CD4-positive, alpha-beta memory T cell (primary cell): ENCODE measurements around the gene CEACAM16. TPM values are rescaled to one million over a fixed set of nuclear protein-coding genes. Genes with fewer than 3 reads are reported as not detected.

Experiments used
- CTCF ChIA-PET: fragments of 350-600 bp; sonication (Branson Sonifier 250); formaldehyde crosslinking; loops from one replicate; lab custom pipeline; 2021; ENCODE audit warnings: inconsistent platforms; ENCODE audit not compliant: partially characterized antibody; lab: Charles Lee
- POLR2A ChIA-PET: fragments of 350-600 bp; sonication (Branson Sonifier 250); formaldehyde crosslinking; loops from one replicate; lab custom pipeline; 2021; ENCODE audit not compliant: partially characterized antibody; lab: Charles Lee
- DNase-seq, 5 donors: peaks; one replicate each; pipeline versions ENCODE4 v3.0.0 to v3.0.0-alpha.2; 2020 to 2022; ENCODE audit warnings: mixed read lengths in 1 of 5
- H3K27ac ChIP-seq: one replicate; pipeline ENCODE4 v1.7.0; 2013; ENCODE audit warnings: low read depth, low read length
- H3K27me3 ChIP-seq: 2 replicates; pipeline ENCODE4 v1.7.0; 2013; ENCODE audit warnings: mild to moderate bottlenecking, low read length, moderate library complexity; ENCODE audit not compliant: insufficient read depth
- H3K36me3 ChIP-seq: 2 replicates; pipeline ENCODE4 v1.7.0; 2013; ENCODE audit warnings: mild to moderate bottlenecking, low read length, moderate library complexity; ENCODE audit not compliant: insufficient read depth
- H3K4me1 ChIP-seq: 2 replicates; pipeline ENCODE4 v1.7.0; 2013; ENCODE audit warnings: mild to moderate bottlenecking, low read length, moderate library complexity; ENCODE audit not compliant: insufficient read depth
- H3K4me3 ChIP-seq, 2 donors: one replicate each; pipeline ENCODE4 v1.7.0; 2013; ENCODE audit warnings: low read length in 2 of 2, mild to moderate bottlenecking in 1 of 2
- H3K9me3 ChIP-seq, 2 donors: one replicate each; pipeline ENCODE4 v1.7.0; 2013; ENCODE audit warnings: low read length in 2 of 2, control low read depth in 1 of 2; ENCODE audit not compliant: control insufficient read depth in 1 of 2
- H3K27ac Mint-ChIP-seq, 7 donors: one replicate each; pipeline ENCODE4 v1.8.0; 2020 to 2021; ENCODE audit warnings: mixed read lengths in 7 of 7, mild to moderate bottlenecking in 6 of 7, inconsistent platforms in 3 of 7, moderate library complexity in 3 of 7
- H3K27me3 Mint-ChIP-seq, 2 donors: one replicate each; pipeline ENCODE4 v1.8.0; 2020 to 2021; ENCODE audit warnings: mixed read lengths in 2 of 2
- H3K36me3 Mint-ChIP-seq, 2 donors: one replicate each; pipeline ENCODE4 v1.8.0; 2020 to 2021; ENCODE audit warnings: mixed read lengths in 2 of 2, inconsistent platforms in 1 of 2, mild to moderate bottlenecking in 1 of 2
- H3K4me1 Mint-ChIP-seq, 4 donors: one replicate each; pipeline ENCODE4 v1.8.0; 2020 to 2021; ENCODE audit warnings: mixed read lengths in 4 of 4, mild to moderate bottlenecking in 1 of 4
- H3K4me3 Mint-ChIP-seq, 8 donors: one replicate each; pipeline ENCODE4 v1.8.0; 2020 to 2021; ENCODE audit warnings: mixed read lengths in 8 of 8, mild to moderate bottlenecking in 7 of 8, moderate library complexity in 6 of 8, inconsistent platforms in 3 of 8
- H3K9me3 Mint-ChIP-seq, 8 donors: one replicate each; pipeline ENCODE4 v1.8.0; 2020 to 2021; ENCODE audit warnings: mixed read lengths in 8 of 8, mild to moderate bottlenecking in 5 of 8, inconsistent platforms in 3 of 8, moderate library complexity in 1 of 8
- intact Hi-C: fragments of 100-400 bp; cut with micrococcal nuclease; formaldehyde crosslinking; loops from one replicate; pipeline ENCODE4 v1.15.1; 2023
- polyA plus RNA-seq, 2 donors: library from polyadenylated mRNA; unstranded; fragments of 300-500 nt; fragmentation: Illumina TruSeq; gene quantifications; one replicate each; pipeline ENCODE4 v1.2.3, GENCODE V29; 2021
- total RNA-seq, 2 experiments: library from RNA; stranded (reverse); gene quantifications; one replicate each; pipeline ENCODE4 v1.2.3, GENCODE V29; 2021

The CEACAM16 gene
- total and polyA plus RNA-seq, 4 experiments from 2014 or later = not detected

GRCh38 chr19:44694184-44694579 is 4.8 kb upstream of the CEACAM16 start:
- POLR2A ChIA-PET = no interaction called here
- peak overlapping the region in 6 of 7 donors; percentile 72 to 92 (median 88) for H3K27ac Mint-ChIP-seq

DNA sequence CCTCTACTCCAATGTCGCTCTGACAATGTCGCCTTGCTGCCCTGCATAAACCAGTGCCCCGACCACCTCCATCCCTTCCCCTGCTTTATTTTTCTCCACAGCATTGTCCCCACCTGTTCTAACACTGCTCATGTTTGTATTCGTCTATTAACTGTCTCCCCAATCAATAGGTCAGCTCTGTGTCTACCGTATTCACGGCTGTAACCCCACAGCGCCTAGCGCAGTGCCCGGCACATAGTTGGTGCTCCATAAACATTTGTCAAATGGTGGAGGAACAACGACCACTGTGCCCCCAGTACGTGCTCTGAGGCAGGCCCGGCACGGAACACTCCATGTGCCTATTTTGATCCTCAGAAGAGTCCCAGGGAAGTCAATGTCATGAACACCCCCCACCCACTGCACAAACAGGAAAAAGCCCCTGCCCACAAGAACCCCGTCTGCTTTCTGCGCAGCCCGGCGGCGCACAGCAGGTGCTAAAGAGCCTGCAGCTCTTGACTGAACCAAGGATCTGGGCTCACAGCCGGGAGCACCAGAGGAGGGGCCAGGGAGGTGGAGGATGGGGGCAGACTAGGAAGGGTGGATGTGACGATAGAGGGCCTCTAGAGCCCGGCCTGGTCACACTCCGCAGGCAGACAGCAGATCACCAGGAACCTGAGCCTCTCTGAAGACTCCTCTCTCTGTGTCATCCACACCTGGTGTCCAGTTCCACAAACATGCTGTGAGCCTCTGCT is 1.8 kb upstream of the CEACAM16 start:
- no peak for DNase-seq
- Histone ChIP-seq H3K9me3 (no peaks in the 10 kb centered on the region), H3K4me1 (peaks cover 13% of the 10 kb centered on the region), H3K27me3 (no peaks in the 10 kb centered on the region), H3K4me3 (no peak overlapping the region), H3K36me3 (no peaks in the 10 kb centered on the region), H3K27ac (no peak overlapping the region)
- Mint-ChIP-seq H3K4me3 (no peak overlapping the region), H3K27me3 (no peaks in the 10 kb centered on the region), H3K4me1 (peaks cover 7 to 21% (median 12%) of the 10 kb centered on the region in 4 donors), H3K36me3 (no peaks in the 10 kb centered on the region), H3K27ac (peak overlapping the region in 2 of 7 donors; percentile 41 to 48), H3K9me3 (no peaks in the 10 kb centered on the region)
- intact Hi-C loops = loop anchor here (10.0 kb wide), 1 partner anchor 258 kb away; the partner anchor contains the start of gene CLPTM1
- POLR2A ChIA-PET = no interaction called here
- CTCF ChIA-PET = no interaction called here

More at GRCh38 chr19:44694184-44694579, 4.8 kb upstream of the CEACAM16 start:
- H3K4me3 ChIP-seq = no peak overlapping the region
- no peaks in the 10 kb centered on the region for H3K9me3 Mint-ChIP-seq
- peaks cover 22% of the 10 kb centered on the region for H3K4me1 ChIP-seq
- H3K27me3 Mint-ChIP-seq = no peaks in the 10 kb centered on the region
- no peak overlapping the region for H3K27ac ChIP-seq
- DNase-seq = peak in 1 of 5 donors; percentile 14
- peak overlapping the region in 4 of 8 donors; percentile 10 to 61 (median 44) for H3K4me3 Mint-ChIP-seq
- no peaks in the 10 kb centered on the region for H3K9me3 ChIP-seq
- no peaks in the 10 kb centered on the region for H3K36me3 Mint-ChIP-seq
- H3K4me1 Mint-ChIP-seq = peaks cover 14 to 37% (median 20%) of the 10 kb centered on the region in 4 donors
- intact Hi-C loops = loop anchor here (10.0 kb wide), 1 partner anchor 261 kb away; the partner anchor contains the start of gene CLPTM1
- no peaks in the 10 kb centered on the region for H3K27me3 ChIP-seq
- no peaks in the 10 kb centered on the region for H3K36me3 ChIP-seq
- CTCF ChIA-PET = no interaction called here

DNA sequence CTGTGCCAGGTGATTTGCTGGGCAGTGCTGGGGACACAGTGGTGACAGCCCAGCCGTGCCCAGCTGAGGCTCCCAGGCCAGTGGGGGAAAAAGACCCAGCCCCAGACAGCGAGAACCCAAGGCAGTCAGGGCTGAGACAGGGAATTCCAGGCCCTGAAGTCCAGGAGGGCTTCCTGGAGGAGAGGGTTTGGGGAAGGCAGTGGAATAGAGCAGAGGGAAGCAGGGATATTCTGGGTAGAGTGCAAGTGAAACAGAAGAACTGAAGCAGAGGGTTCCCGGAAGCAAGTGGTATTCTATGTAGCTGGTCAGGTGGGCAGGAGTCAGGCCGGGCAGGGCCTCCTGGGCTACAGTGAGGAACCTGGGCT is 1.3 kb upstream of the CEACAM16 start:
- CTCF ChIA-PET = no interaction called here
- no peak overlapping the region for H3K4me3 ChIP-seq
- no peak overlapping the region for H3K27ac ChIP-seq
- no peaks in the 10 kb centered on the region for H3K36me3 ChIP-seq
- Mint-ChIP-seq H3K9me3 (no peaks in the 10 kb centered on the region), H3K4me1 (peaks cover 2 to 15% (median 7%) of the 10 kb centered on the region in 4 donors), H3K27me3 (no peaks in the 10 kb centered on the region), H3K36me3 (no peaks in the 10 kb centered on the region), H3K27ac (peak overlapping the region in 1 of 7 donors; percentile 48), H3K4me3 (no peak overlapping the region)
- POLR2A ChIA-PET = no interaction called here
- no peaks in the 10 kb centered on the region for H3K27me3 ChIP-seq
- intact Hi-C loops = loop anchor here (10.0 kb wide), 1 partner anchor 257 kb away; the partner anchor contains the start of gene CLPTM1
- H3K4me1 ChIP-seq = peaks cover 8% of the 10 kb centered on the region
- no peak for DNase-seq
- no peaks in the 10 kb centered on the region for H3K9me3 ChIP-seq

- POLR2A ChIA-PET = no interaction called here
- no peaks in the 10 kb centered on the region for H3K9me3 Mint-ChIP-seq
These were observed 1.6 kb downstream of the CEACAM16 start for GRCh38 chr19:44700547-44700946.

DNA sequence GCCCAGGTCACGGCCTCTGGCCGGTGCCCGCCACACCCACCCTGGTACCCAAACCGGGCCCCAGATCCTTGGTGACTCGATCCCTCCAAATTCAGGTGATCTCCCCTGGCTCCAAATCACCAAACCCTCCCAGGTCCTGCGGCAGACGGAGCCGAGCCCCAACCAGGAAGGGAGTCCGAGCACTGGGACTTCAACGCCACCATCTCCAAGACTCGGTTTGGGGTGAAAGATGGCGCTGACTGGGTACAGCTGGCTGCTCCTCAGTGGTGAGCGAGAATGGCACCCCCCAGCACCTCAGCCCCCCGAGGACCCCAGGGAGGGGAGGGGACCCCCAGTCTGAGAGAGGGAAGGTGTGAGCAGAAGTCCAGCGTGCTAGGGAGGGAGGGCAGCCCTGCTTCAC is 2.3 kb downstream of the CEACAM16 start:
- no peak overlapping the region for H3K27ac ChIP-seq
- Mint-ChIP-seq H3K27me3 (no peaks in the 10 kb centered on the region), H3K4me1 (peaks cover 0 to 5% (median 0%) of the 10 kb centered on the region in 4 donors), H3K4me3 (no peak overlapping the region), H3K36me3 (no peaks in the 10 kb centered on the region), H3K9me3 (no peaks in the 10 kb centered on the region), H3K27ac (no peak overlapping the region)
- CTCF ChIA-PET = no interaction called here
- no peaks in the 10 kb centered on the region for H3K4me1 ChIP-seq
- H3K9me3 ChIP-seq = no peaks in the 10 kb centered on the region
- no peak overlapping the region for H3K4me3 ChIP-seq
- intact Hi-C loops = no loop called here
- H3K27me3 ChIP-seq = no peaks in the 10 kb centered on the region
- H3K36me3 ChIP-seq = no peaks in the 10 kb centered on the region
- POLR2A ChIA-PET = no interaction called here
- DNase-seq = no peak

More at GRCh38 chr19:44700547-44700946, 1.6 kb downstream of the CEACAM16 start:
- CTCF ChIA-PET = no interaction called here
- Mint-ChIP-seq H3K4me1 (peaks cover 0 to 5% (median 0%) of the 10 kb centered on the region in 4 donors), H3K36me3 (no peaks in the 10 kb centered on the region), H3K27ac (no peak overlapping the region), H3K27me3 (no peaks in the 10 kb centered on the region), H3K4me3 (no peak overlapping the region)
- no peak for DNase-seq
- no peaks in the 10 kb centered on the region for H3K4me1 ChIP-seq
- H3K36me3 ChIP-seq = no peaks in the 10 kb centered on the region
- no peak overlapping the region for H3K4me3 ChIP-seq
- no peaks in the 10 kb centered on the region for H3K27me3 ChIP-seq
- H3K9me3 ChIP-seq = no peaks in the 10 kb centered on the region
- H3K27ac ChIP-seq = no peak overlapping the region
- intact Hi-C loops = no loop called here

DNA sequence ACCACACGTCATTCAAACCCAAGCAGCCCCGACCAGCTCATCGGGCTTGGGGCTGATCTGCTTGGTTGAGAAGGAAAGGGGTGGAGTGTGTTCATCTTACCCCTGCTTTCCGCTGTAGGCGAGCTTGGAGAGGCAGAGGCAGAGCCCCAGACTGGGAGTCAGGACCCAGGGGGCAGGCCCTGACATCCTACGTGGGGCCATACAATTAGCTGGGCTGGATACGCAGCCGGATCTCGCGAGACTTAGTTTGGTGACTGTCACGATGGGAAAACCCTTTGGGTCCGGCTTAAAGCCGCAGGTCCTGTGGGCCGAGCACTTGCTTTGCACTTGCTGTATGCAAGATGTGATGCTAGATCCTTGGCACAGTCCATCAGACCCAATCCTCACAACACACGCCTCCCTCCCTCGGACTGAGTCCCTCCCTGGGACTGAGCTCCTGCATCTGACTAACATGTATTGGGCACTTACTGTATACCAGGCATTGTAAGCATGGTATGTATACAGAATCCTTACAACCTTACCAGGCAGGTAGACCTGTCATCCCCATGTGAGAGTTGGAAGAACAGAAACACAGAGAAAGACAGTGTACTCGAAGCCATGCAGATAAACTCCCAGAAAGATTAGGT is 3.7 kb downstream of the CEACAM16 start:
- no peak overlapping the region for H3K4me3 ChIP-seq
- Mint-ChIP-seq H3K4me3 (no peak overlapping the region), H3K27ac (no peak overlapping the region), H3K4me1 (no peaks in the 10 kb centered on the region), H3K36me3 (no peaks in the 10 kb centered on the region), H3K9me3 (no peaks in the 10 kb centered on the region), H3K27me3 (no peaks in the 10 kb centered on the region)
- H3K36me3 ChIP-seq = no peaks in the 10 kb centered on the region
- intact Hi-C loops = no loop called here
- CTCF ChIA-PET = interaction anchor here (1.0 to 1.5 kb wide), 2 partner anchors 15 to 21 kb away, joined by 3 read pairs; no protein-coding TSS in a partner anchor
- DNase-seq = no peak
- no peaks in the 10 kb centered on the region for H3K4me1 ChIP-seq
- no peaks in the 10 kb centered on the region for H3K9me3 ChIP-seq
- H3K27ac ChIP-seq = no peak overlapping the region
- POLR2A ChIA-PET = no interaction called here
- no peaks in the 10 kb centered on the region for H3K27me3 ChIP-seq

DNA sequence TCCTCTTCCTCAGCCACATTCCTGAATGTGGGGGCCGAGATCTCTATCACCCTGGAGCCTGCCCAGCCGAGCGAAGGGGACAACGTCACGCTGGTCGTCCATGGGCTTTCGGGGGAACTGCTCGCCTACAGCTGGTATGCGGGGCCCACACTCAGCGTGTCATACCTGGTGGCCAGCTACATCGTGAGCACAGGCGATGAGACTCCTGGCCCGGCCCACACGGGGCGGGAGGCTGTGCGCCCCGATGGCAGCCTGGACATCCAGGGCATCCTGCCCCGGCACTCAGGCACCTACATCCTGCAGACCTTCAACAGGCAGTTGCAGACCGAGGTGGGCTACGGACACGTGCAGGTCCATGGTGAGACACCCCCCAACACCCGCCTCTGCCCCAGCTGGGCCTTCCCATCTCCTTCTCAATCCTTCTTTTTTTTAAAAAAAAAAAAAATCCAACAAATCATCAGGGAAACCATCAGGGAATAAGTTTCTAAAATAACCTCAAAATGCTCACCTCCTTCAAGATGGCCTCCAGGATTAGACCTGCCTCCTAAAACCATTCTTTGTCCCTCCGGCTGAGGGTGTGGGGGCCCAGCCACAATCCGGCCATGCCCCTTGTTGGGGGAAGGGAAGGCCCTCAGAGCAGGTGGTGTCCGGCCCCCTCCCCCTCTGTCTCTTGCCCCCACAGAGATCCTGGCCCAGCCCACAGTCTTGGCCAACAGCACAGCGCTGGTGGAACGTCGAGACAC is 4.6 kb downstream of the CEACAM16 start:
- no peak overlapping the region for H3K27ac Mint-ChIP-seq
- ChIA-PET POLR2A (no interaction called here), CTCF (interaction anchor here (1.0 to 1.5 kb wide), 2 partner anchors 14 to 21 kb away, joined by 3 read pairs; no protein-coding TSS in a partner anchor)

More for the DNA sequence above, 4.6 kb downstream of the CEACAM16 start:
- Mint-ChIP-seq H3K27me3 (no peaks in the 10 kb centered on the region), H3K4me1 (no peaks in the 10 kb centered on the region), H3K9me3 (no peaks in the 10 kb centered on the region), H3K36me3 (no peaks in the 10 kb centered on the region), H3K4me3 (no peak overlapping the region)
- Histone ChIP-seq H3K27me3 (no peaks in the 10 kb centered on the region), H3K36me3 (no peaks in the 10 kb centered on the region), H3K4me1 (no peaks in the 10 kb centered on the region), H3K4me3 (no peak overlapping the region), H3K9me3 (no peaks in the 10 kb centered on the region), H3K27ac (no peak overlapping the region)
- intact Hi-C loops = no loop called here
- DNase-seq = no peak
